Esophagus squamous epithelium (tissue), 4 donors: ENCODE results near the gene CEP290.

Source experiments
- POLR2A ChIP-seq, 4 donors: fragments of 450-650 bp; IDR thresholded peaks; one replicate each; pipeline ENCODE4 v1.6.1; 2017; ENCODE audit warnings: antibody characterized with exemption in 4 of 4, mild to moderate bottlenecking in 4 of 4, moderate library complexity in 3 of 4
- TF ChIP-seq, protein P1 (sequence below), 6 experiments: fragments of 450-650 bp in 4 of 6; fragments of 200-600 bp in 2 of 6; sonication (generic) in 2 of 6; IDR thresholded peaks; one replicate each; pipeline ENCODE4 v1.5.1; 2016 to 2019; ENCODE audit warnings: antibody characterized with exemption in 6 of 6, mild to moderate bottlenecking in 4 of 6, moderate library complexity in 4 of 6

DNA sequence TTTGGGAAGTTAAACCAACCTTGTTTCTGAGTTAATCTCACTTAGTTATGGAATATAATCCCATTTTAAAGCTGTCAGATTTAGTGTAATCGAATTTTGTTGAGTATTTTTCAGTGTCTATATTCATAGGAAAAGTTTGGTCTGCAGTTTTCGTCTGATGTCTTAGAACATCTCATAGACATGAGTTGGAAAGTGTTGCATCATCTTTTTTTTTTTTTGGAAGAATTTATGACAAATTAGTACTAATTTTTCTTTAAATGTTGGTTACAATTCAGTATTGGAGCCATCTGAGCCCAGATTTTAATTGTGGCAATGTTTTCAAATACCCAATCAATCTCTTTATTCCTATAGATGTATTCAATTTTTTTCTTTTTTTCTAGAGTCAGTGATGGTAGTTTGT lies 140.6 kb downstream of the CEP290 start:
- TF ChIP-seq, protein P1, sequence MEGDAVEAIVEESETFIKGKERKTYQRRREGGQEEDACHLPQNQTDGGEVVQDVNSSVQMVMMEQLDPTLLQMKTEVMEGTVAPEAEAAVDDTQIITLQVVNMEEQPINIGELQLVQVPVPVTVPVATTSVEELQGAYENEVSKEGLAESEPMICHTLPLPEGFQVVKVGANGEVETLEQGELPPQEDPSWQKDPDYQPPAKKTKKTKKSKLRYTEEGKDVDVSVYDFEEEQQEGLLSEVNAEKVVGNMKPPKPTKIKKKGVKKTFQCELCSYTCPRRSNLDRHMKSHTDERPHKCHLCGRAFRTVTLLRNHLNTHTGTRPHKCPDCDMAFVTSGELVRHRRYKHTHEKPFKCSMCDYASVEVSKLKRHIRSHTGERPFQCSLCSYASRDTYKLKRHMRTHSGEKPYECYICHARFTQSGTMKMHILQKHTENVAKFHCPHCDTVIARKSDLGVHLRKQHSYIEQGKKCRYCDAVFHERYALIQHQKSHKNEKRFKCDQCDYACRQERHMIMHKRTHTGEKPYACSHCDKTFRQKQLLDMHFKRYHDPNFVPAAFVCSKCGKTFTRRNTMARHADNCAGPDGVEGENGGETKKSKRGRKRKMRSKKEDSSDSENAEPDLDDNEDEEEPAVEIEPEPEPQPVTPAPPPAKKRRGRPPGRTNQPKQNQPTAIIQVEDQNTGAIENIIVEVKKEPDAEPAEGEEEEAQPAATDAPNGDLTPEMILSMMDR (IDR thresholded peaks at IDR 0.05): no peak
- no peak for TF ChIP-seq POLR2A (IDR thresholded peaks at IDR 0.05)
